Loucy (cell line): ENCODE measurements around the gene SVEP1.

Experiments used
- H2AFZ ChIP-seq: fragments of 200-600 bp; sonication (generic); 2 replicates; pipeline ENCODE4 v1.6.0; 2016; ENCODE audit warnings: antibody characterized with exemption, mild to moderate bottlenecking, low read length, moderate library complexity
- H3F3A ChIP-seq: fragments of 200-600 bp; 2 replicates; pipeline ENCODE4 v1.6.0; 2016; ENCODE audit warnings: antibody characterized with exemption, low read depth, mild to moderate bottlenecking
- H3K27me3 ChIP-seq: fragments of 200-600 bp; sonication (generic); 2 replicates; pipeline ENCODE4 v1.6.1; 2014; ENCODE audit warnings: low read length, mild to moderate bottlenecking; ENCODE audit not compliant: insufficient read depth, poor library complexity, severe bottlenecking
- H3K36me3 ChIP-seq: fragments of 200-600 bp; sonication (generic); 2 replicates; pipeline ENCODE4 v1.6.1; 2016; ENCODE audit warnings: low read length; ENCODE audit not compliant: insufficient read depth
- H3K4me1 ChIP-seq: fragments of 200-600 bp; sonication (generic); 2 replicates; pipeline ENCODE4 v1.5.1; 2014; ENCODE audit warnings: low read length, mild to moderate bottlenecking; ENCODE audit not compliant: insufficient read depth, poor library complexity, severe bottlenecking
- H3K4me2 ChIP-seq: fragments of 200-600 bp; sonication (generic); 2 replicates; pipeline ENCODE4 v1.6.0; 2014; ENCODE audit warnings: antibody characterized with exemption, low read length, low read depth, mild to moderate bottlenecking; ENCODE audit not compliant: poor library complexity, severe bottlenecking
- H3K4me3 ChIP-seq: fragments of 200-600 bp; sonication (generic); 2 replicates; pipeline ENCODE4 v1.5.1; 2014; ENCODE audit warnings: low read length, mild to moderate bottlenecking, mixed read lengths; ENCODE audit not compliant: poor library complexity, severe bottlenecking
- H3K79me2 ChIP-seq: fragments of 200-600 bp; sonication (generic); 2 replicates; pipeline ENCODE4 v1.6.1; 2014; ENCODE audit warnings: low read length; ENCODE audit not compliant: insufficient read depth
- H3K9ac ChIP-seq: fragments of 200-600 bp; sonication (generic); 2 replicates; pipeline ENCODE4 v1.6.0; 2014; ENCODE audit warnings: mild to moderate bottlenecking, low read depth, low read length, moderate library complexity; ENCODE audit not compliant: poor library complexity, severe bottlenecking
- H3K9me2 ChIP-seq: fragments of 200-600 bp; sonication (generic); replicated peaks from 2 replicates; pipeline ENCODE4 v1.6.1; 2016; ENCODE audit warnings: low read depth, low read length, mixed read lengths
- H3K9me3 ChIP-seq: fragments of 200-600 bp; sonication (generic); 2 replicates; pipeline ENCODE4 v1.6.1; 2014; ENCODE audit warnings: mild to moderate bottlenecking, antibody characterized with exemption, low read length, low read depth; ENCODE audit not compliant: insufficient read depth
- H4K20me1 ChIP-seq: fragments of 200-600 bp; sonication (generic); 2 replicates; pipeline ENCODE4 v1.6.0; 2014; ENCODE audit warnings: antibody characterized with exemption, low read length, mild to moderate bottlenecking; ENCODE audit not compliant: insufficient read depth, poor library complexity, severe bottlenecking
- CTCF ChIP-seq: fragments of 200-600 bp; sonication (generic); conservative IDR thresholded peaks from 2 replicates; pipeline ENCODE4 v1.5.1; 2014; ENCODE audit warnings: mild to moderate bottlenecking, antibody characterized with exemption, low read length
- EZH2phosphoT487 ChIP-seq: fragments of 200-600 bp; IDR thresholded peaks from 2 replicates; pipeline ENCODE4 v1.6.1; 2018; ENCODE audit warnings: antibody characterized with exemption, mild to moderate bottlenecking, moderate library complexity, borderline replicate concordance

Gene SVEP1

GRCh38 chr9:110427497-110428104 is 151.9 kb downstream of the SVEP1 start:
- no peaks in the 10 kb centered on the region for H4K20me1 ChIP-seq
- H3K4me1 ChIP-seq: no peaks in the 10 kb centered on the region
- no peak overlapping the region for H3K4me3 ChIP-seq
- no peaks in the 10 kb centered on the region for H3K9me3 ChIP-seq
- no peak overlapping the region for H3K9ac ChIP-seq
- no peaks in the 10 kb centered on the region for H3K9me2 ChIP-seq
- peak overlapping the region; percentile 55 for H2AFZ ChIP-seq
- H3K27me3 ChIP-seq: no peaks in the 10 kb centered on the region
- no peaks in the 10 kb centered on the region for H3K79me2 ChIP-seq
- no peaks in the 10 kb centered on the region for H3K36me3 ChIP-seq
- TF ChIP-seq CTCF (peak; percentile 84), EZH2phosphoT487 (no peak)
- no peak overlapping the region for H3K4me2 ChIP-seq
- no peaks in the 10 kb centered on the region for H3F3A ChIP-seq

- TF ChIP-seq CTCF: peak; percentile 41
- TF ChIP-seq EZH2phosphoT487: no peak
- H3K9me2 ChIP-seq: no peaks in the 10 kb centered on the region
- no peak overlapping the region for H3K4me3 ChIP-seq
- no peaks in the 10 kb centered on the region for H3F3A ChIP-seq
- H3K27me3 ChIP-seq: no peaks in the 10 kb centered on the region
- H2AFZ ChIP-seq: no peak overlapping the region
- no peaks in the 10 kb centered on the region for H3K79me2 ChIP-seq
- no peak overlapping the region for H3K9ac ChIP-seq
- no peak overlapping the region for H3K4me2 ChIP-seq
- no peaks in the 10 kb centered on the region for H3K36me3 ChIP-seq
- no peaks in the 10 kb centered on the region for H3K9me3 ChIP-seq
- H4K20me1 ChIP-seq: no peaks in the 10 kb centered on the region
- H3K4me1 ChIP-seq: no peaks in the 10 kb centered on the region
Measured at GRCh38 chr9:110426052-110426709, 153.4 kb downstream of the SVEP1 start.

DNA sequence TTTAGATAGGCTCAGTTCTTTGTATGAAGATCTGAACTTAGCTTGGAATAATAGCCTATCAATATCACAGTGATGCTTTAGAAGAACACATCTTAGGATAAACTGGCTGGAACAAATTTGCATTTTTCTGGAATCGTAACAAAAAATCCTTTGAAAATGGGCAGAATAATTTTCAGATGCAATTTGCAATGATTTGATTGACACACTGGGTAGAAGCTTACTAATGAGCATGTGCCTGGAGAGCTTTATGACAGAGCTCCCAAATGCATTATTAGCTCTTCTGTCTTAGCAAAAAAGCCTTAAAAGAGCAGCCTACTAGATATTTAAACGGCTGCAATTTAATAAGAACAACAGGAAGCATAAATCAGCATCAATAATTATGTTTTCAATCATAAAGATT is 165.1 kb downstream of the SVEP1 start:
- Histone ChIP-seq H3K4me1 (no peaks in the 10 kb centered on the region), H2AFZ (no peak overlapping the region), H3F3A (no peaks in the 10 kb centered on the region), H3K9me2 (no peaks in the 10 kb centered on the region), H3K79me2 (no peaks in the 10 kb centered on the region), H4K20me1 (no peaks in the 10 kb centered on the region), H3K36me3 (no peaks in the 10 kb centered on the region), H3K9me3 (no peaks in the 10 kb centered on the region; the same call in 1 of the 2 replicates), H3K4me3 (no peak overlapping the region), H3K4me2 (no peak overlapping the region), H3K9ac (no peak overlapping the region), H3K27me3 (no peaks in the 10 kb centered on the region)
- TF ChIP-seq CTCF (no peak), EZH2phosphoT487 (no peak)
